ENCODE results near the gene MKKS. TPM values are rescaled to one million over a fixed set of nuclear protein-coding genes. Genes with fewer than 3 reads are reported as not detected.

Gene MKKS
- total and polyA plus RNA-seq, 2 of the 13 experiments (the other 11 are each of a cell fraction or from before 2014, with no cell fraction given): 26.7 to 34.5 TPM

DNA sequence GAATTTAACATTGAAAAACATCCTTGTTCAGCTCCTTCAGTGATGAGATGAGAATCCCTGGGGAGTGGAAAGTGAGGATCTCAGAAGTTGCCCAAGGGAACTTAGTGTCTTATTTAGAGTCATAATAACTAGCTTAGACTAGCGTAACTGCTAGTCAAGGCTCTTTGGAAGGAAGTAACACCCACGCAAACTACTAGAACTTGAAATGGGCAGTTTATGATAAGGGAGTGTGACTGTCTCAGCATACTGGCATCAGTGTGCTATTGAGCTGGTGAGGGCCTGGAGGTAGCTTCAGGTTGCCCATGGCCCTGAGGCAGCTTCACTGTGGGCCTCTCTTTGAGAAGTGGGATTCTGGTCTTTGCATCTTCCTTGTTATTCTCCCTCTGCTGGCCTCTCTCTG, 41.2 kb upstream of the MKKS start:
- H3K27me3 ChIP-seq (ENCODE audit: control insufficient read depth in 1 of 2, insufficient read depth in 2 of 2, low read length in 2 of 2): no peaks in the 10 kb centered on the region
- H3K9ac ChIP-seq (ENCODE audit: insufficient read depth, low read depth, low read length): no peak overlapping the region
- H4K20me1 ChIP-seq (ENCODE audit: insufficient read depth, low read length): no peaks in the 10 kb centered on the region
- ChIA-PET POLR2A (interaction anchor here (1.3 kb wide), 1 partner anchor 41 kb away, joined by 6 read pairs; the partner anchor contains the start of gene MKKS), CTCF (ENCODE audit: low intra/inter-chr PET ratio, low total read pairs) (no interaction called here)
- no peaks in the 10 kb centered on the region for H3K79me2 ChIP-seq (ENCODE audit: insufficient read depth, low read length)
- no peaks in the 10 kb centered on the region for H3K9me3 ChIP-seq (ENCODE audit: low read length)
- no peak for ATAC-seq
- peaks cover 21% of the 10 kb centered on the region for H3K4me1 ChIP-seq (ENCODE audit: insufficient read depth, low read length)
- H3K36me3 ChIP-seq (replicated peaks in 1 of 2; ENCODE audit: control insufficient read depth in 1 of 2, insufficient read depth in 2 of 2, low read length in 2 of 2): no peaks in the 10 kb centered on the region
- DNase-seq (ENCODE audit: low spot score): no peak
- BruUV-seq (replicated peaks): no TSS peak
- H2AFZ ChIP-seq (ENCODE audit: low read length): no peak overlapping the region
- no peak for TF ChIP-seq ZNF841 (CRISPR knock-in tag; IDR thresholded peaks at IDR 0.05; ENCODE audit: borderline replicate concordance)
- TF ChIP-seq BORCS8-MEF2B (CRISPR knock-in tag; IDR thresholded peaks at IDR 0.05): no peak
- no peak for TF ChIP-seq ZNF678 (CRISPR knock-in tag; IDR thresholded peaks at IDR 0.05)
- no peak for TF ChIP-seq SMARCC2 (IDR thresholded peaks at IDR 0.05)
- TF ChIP-seq, protein P1, sequence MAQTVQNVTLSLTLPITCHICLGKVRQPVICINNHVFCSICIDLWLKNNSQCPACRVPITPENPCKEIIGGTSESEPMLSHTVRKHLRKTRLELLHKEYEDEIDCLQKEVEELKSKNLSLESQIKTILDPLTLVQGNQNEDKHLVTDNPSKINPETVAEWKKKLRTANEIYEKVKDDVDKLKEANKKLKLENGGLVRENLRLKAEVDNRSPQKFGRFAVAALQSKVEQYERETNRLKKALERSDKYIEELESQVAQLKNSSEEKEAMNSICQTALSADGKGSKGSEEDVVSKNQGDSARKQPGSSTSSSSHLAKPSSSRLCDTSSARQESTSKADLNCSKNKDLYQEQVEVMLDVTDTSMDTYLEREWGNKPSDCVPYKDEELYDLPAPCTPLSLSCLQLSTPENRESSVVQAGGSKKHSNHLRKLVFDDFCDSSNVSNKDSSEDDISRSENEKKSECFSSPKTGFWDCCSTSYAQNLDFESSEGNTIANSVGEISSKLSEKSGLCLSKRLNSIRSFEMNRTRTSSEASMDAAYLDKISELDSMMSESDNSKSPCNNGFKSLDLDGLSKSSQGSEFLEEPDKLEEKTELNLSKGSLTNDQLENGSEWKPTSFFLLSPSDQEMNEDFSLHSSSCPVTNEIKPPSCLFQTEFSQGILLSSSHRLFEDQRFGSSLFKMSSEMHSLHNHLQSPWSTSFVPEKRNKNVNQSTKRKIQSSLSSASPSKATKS (CRISPR knock-in tag; IDR thresholded peaks at IDR 0.05): no peak
- TF ChIP-seq, protein P2, sequence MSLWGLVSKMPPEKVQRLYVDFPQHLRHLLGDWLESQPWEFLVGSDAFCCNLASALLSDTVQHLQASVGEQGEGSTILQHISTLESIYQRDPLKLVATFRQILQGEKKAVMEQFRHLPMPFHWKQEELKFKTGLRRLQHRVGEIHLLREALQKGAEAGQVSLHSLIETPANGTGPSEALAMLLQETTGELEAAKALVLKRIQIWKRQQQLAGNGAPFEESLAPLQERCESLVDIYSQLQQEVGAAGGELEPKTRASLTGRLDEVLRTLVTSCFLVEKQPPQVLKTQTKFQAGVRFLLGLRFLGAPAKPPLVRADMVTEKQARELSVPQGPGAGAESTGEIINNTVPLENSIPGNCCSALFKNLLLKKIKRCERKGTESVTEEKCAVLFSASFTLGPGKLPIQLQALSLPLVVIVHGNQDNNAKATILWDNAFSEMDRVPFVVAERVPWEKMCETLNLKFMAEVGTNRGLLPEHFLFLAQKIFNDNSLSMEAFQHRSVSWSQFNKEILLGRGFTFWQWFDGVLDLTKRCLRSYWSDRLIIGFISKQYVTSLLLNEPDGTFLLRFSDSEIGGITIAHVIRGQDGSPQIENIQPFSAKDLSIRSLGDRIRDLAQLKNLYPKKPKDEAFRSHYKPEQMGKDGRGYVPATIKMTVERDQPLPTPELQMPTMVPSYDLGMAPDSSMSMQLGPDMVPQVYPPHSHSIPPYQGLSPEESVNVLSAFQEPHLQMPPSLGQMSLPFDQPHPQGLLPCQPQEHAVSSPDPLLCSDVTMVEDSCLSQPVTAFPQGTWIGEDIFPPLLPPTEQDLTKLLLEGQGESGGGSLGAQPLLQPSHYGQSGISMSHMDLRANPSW (CRISPR knock-in tag; IDR thresholded peaks at IDR 0.05; ENCODE audit: borderline replicate concordance): no peak
- TF ChIP-seq, protein P3, sequence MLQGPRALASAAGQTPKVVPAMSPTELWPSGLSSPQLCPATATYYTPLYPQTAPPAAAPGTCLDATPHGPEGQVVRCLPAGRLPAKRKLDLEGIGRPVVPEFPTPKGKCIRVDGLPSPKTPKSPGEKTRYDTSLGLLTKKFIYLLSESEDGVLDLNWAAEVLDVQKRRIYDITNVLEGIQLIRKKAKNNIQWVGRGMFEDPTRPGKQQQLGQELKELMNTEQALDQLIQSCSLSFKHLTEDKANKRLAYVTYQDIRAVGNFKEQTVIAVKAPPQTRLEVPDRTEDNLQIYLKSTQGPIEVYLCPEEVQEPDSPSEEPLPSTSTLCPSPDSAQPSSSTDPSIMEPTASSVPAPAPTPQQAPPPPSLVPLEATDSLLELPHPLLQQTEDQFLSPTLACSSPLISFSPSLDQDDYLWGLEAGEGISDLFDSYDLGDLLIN (CRISPR knock-in tag; IDR thresholded peaks at IDR 0.05; ENCODE audit: borderline replicate concordance): no peak
- TF ChIP-seq ZNF317 (CRISPR knock-in tag; IDR thresholded peaks at IDR 0.05): no peak
- TF ChIP-seq ATRX (CRISPR knock-in tag; IDR thresholded peaks at IDR 0.05; ENCODE audit: borderline replicate concordance): no peak
- TF ChIP-seq RFXAP (CRISPR knock-in tag; IDR thresholded peaks at IDR 0.05; ENCODE audit: borderline replicate concordance): no peak
- TF ChIP-seq ZNF343 (CRISPR knock-in tag; IDR thresholded peaks at IDR 0.05): no peak
- no peak for TF ChIP-seq TAF1 (CRISPR knock-in tag; IDR thresholded peaks at IDR 0.05)
- TF ChIP-seq FOXJ3 (CRISPR knock-in tag; IDR thresholded peaks at IDR 0.05; ENCODE audit: borderline replicate concordance): no peak
- no peak for TF ChIP-seq KDM6A (CRISPR knock-in tag; IDR thresholded peaks at IDR 0.05; ENCODE audit: low read depth)
- TF ChIP-seq, protein P4, sequence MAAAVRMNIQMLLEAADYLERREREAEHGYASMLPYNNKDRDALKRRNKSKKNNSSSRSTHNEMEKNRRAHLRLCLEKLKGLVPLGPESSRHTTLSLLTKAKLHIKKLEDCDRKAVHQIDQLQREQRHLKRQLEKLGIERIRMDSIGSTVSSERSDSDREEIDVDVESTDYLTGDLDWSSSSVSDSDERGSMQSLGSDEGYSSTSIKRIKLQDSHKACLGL (CRISPR knock-in tag; IDR thresholded peaks at IDR 0.05): no peak
- no peak for TF ChIP-seq SMYD3 (CRISPR knock-in tag; IDR thresholded peaks at IDR 0.05)
- no peak for TF ChIP-seq FOXK2 (IDR thresholded peaks at IDR 0.05)
- no peak for TF ChIP-seq STAG1 (CRISPR knock-in tag; IDR thresholded peaks at IDR 0.05)
- H3K4me3 ChIP-seq (replicated peaks in 1 of 3; ENCODE audit: insufficient read depth in 1 of 3, low read depth in 2 of 3, low read length in 3 of 3): no peak overlapping the region
- WGBS (ENCODE audit: low lambda C conversion rate): 96% methylated on average over 2 of the region's 2 CpGs
- no peak for FAIRE-seq
- no peak overlapping the region for H3K27ac ChIP-seq (ENCODE audit: extremely low read length, insufficient read depth, low read length)
- in situ Hi-C loops (cut with HindIII; ENCODE audit: extremely low pct_ligation_motif_present, low pct_unique_long_range_greater_than_20kb) (loop anchor here (10.0 kb wide), 1 partner anchor 60 kb away; no protein-coding TSS in a partner anchor), intact Hi-C loops (cut with micrococcal nuclease; ENCODE audit: unreplicated experiment) (no loop called here)
- no peak overlapping the region for H3K4me2 ChIP-seq (ENCODE audit: low read depth, low read length)

Measured in HepG2 (cell line).